HG03139 (cell line): Measurements from ENCODE around the gene RASAL1.

Source experiments
- ATAC-seq: cut with Tn5 transposase; IDR thresholded peaks from one replicate; pipeline ENCODE4 v1.9.1; 2021; ENCODE audit not compliant: unreplicated experiment

The RASAL1 gene

GRCh38 chr12:113099364-113099763 lies 36.2 kb downstream of the RASAL1 start:
- ATAC-seq = no peak

- ATAC-seq = peak; percentile 69
Observed at GRCh38 chr12:113098441-113099028, 37.0 kb downstream of the RASAL1 start.

GRCh38 chr12:113097716-113098440 lies 37.7 kb downstream of the RASAL1 start:
- no peak for ATAC-seq

GRCh38 chr12:113096675-113097461 lies 38.7 kb downstream of the RASAL1 start:
- ATAC-seq = no peak

- no peak for ATAC-seq
Observed at GRCh38 chr12:113095405-113095804, 40.2 kb downstream of the RASAL1 start.

GRCh38 chr12:113094738-113095137 lies 40.8 kb downstream of the RASAL1 start:
- no peak for ATAC-seq

- no peak for ATAC-seq
Observed at GRCh38 chr12:113093409-113094101, 42.0 kb downstream of the RASAL1 start.

GRCh38 chr12:113092607-113093408 lies 42.8 kb downstream of the RASAL1 start:
- ATAC-seq = no peak

- no peak for ATAC-seq
Observed at GRCh38 chr12:113091506-113091905, 44.1 kb downstream of the RASAL1 start.

- no peak for ATAC-seq
Observed at GRCh38 chr12:113090740-113091139, 44.8 kb downstream of the RASAL1 start.

GRCh38 chr12:113089839-113090238 lies 45.7 kb downstream of the RASAL1 start:
- no peak for ATAC-seq

- ATAC-seq = no peak
Observed at GRCh38 chr12:113088971-113089756, 46.4 kb downstream of the RASAL1 start.

- ATAC-seq = no peak
Observed at GRCh38 chr12:113088037-113088436, 47.5 kb downstream of the RASAL1 start.

GRCh38 chr12:113087193-113087592 lies 48.4 kb downstream of the RASAL1 start:
- no peak for ATAC-seq

GRCh38 chr12:113086249-113087164 lies 49.1 kb downstream of the RASAL1 start:
- no peak for ATAC-seq

GRCh38 chr12:113083863-113084435 lies 51.6 kb downstream of the RASAL1 start:
- no peak for ATAC-seq

- ATAC-seq = peak; percentile 62
Observed at GRCh38 chr12:113082486-113083148, 52.9 kb downstream of the RASAL1 start.

GRCh38 chr12:113081873-113082272 lies 53.7 kb downstream of the RASAL1 start:
- no peak for ATAC-seq
